HG03342 (cell line): ENCODE results near the gene INSM1.

Experiments used
- ATAC-seq: cut with Tn5 transposase; IDR thresholded peaks from one replicate; pipeline ENCODE4 v1.9.1; 2021; ENCODE audit warnings: mild to moderate bottlenecking, moderate library complexity; ENCODE audit not compliant: unreplicated experiment

INSM1 gene

DNA sequence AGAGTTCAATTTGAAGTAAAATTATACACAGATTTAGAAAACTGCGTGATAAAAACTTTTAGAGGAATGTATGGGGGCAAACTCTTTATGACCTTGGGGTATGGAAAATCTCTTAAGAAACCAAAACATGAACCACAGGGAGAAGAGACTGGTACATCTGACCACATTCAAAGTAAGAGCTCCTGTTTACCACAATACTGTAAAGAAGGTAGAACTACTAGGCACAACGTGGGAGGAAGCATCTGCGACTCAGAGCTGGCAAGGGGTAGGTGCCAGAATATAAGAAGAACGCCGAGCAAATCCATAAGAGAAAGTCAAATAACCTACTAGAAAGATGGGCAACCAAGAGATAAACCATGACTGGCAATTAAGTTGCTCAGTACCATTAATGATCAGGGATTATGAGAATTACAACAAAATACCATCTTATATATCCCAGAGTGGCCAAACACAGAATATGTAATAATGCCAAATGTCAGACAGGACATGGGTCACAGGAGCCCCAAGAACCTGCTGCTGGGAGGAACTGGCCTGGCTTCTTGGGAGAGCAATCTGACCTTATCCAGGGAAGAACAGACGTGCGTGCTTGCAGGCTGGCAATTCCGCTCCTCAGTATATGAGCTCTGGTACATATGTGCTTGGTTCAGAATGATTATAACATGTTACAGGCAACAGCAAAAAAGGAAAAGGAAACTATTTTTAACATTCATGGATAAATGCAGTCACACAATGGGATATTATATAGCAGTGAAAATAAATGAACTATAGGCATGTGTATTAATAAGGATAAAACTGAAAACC, 50.2 kb downstream of the INSM1 start:
- no peak for ATAC-seq
